Measurements from ENCODE around the gene FBXO22.

FBXO22 gene

GRCh38 chr15:75918135-75918534 lies 14.5 kb downstream of the FBXO22 start:
- in situ Hi-C loops (cut with MboI; ENCODE audit: low sequenced_read_pairs): no loop called here

DNA sequence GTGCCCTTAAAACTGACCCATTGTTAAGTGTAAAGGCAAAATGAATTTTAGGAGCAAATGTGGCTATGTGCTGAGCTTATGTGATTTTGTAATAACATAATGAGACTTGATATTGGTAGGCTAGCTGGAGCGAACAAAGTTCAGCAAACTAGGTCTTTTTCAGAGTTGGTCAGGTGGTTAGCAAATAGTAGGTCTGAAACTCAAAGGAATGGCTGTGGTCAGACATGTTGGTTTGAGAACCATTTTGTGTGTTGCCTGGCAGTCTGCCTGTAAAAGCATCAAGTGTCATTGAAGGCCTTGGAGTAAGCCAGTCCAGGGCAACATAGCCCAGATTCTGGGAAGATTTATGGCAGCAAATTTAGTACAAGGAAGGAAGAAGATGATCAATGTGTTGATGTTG lies 16.4 kb downstream of the FBXO22 start:
- in situ Hi-C loops (cut with MboI; ENCODE audit: low sequenced_read_pairs): no loop called here

GRCh38 chr15:75921732-75922703 lies 18.3 kb downstream of the FBXO22 start:
- in situ Hi-C loops (cut with MboI; ENCODE audit: low sequenced_read_pairs): no loop called here

DNA sequence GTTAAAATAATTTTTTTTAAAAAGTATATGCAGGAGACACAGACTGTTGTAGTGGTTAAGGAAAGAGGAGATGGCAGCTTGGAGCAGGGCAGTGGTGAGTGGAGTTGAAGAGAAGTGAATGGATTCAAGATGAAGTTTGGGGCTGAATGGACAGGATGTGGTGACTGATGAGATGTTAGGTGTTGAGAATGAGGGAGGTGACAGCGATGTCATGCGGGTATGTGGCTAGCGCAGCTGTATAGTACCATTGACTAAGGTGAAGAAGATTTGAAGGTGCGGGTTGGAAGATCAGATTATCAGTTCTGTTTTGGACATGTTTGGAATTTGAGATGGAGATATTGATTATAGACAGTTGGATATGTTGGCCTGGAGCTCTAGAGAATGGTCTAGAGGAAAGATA lies 20.1 kb downstream of the FBXO22 start:
- in situ Hi-C loops (cut with MboI; ENCODE audit: low sequenced_read_pairs): no loop called here

- in situ Hi-C loops (cut with MboI; ENCODE audit: low sequenced_read_pairs): no loop called here
Observed at GRCh38 chr15:75924576-75924975, 20.9 kb downstream of the FBXO22 start.

GRCh38 chr15:75925440-75925839 lies 21.8 kb downstream of the FBXO22 start:
- in situ Hi-C loops (cut with MboI; ENCODE audit: low sequenced_read_pairs): no loop called here

GRCh38 chr15:75926931-75927330 lies 23.3 kb downstream of the FBXO22 start:
- in situ Hi-C loops (cut with MboI; ENCODE audit: low sequenced_read_pairs): no loop called here

DNA sequence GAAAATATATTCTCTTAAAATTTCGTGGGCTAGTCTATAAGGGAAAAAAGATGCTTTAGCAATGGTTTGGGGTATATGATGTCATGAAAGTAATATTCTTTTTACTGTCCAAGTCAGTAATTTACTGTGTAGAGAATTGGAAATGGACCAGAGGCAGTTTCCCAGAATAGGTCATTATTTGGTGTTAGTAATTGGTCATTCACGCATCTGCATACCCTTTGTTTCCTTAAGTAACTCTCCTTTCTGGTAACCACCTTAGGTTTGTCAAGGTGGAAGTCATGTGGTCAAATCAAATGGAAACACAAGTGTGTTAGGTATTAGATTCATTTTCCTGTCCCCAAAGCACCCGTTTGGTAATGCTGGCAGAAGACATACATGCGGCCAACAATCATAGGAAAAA lies 23.9 kb downstream of the FBXO22 start:
- in situ Hi-C loops (cut with MboI; ENCODE audit: low sequenced_read_pairs): no loop called here

GRCh38 chr15:75928680-75929608 lies 25.3 kb downstream of the FBXO22 start:
- in situ Hi-C loops (cut with MboI; ENCODE audit: low sequenced_read_pairs): no loop called here

GRCh38 chr15:75929799-75930565 lies 26.3 kb downstream of the FBXO22 start:
- in situ Hi-C loops (cut with MboI; ENCODE audit: low sequenced_read_pairs): no loop called here

GRCh38 chr15:75930866-75931265 lies 27.2 kb downstream of the FBXO22 start:
- in situ Hi-C loops (cut with MboI; ENCODE audit: low sequenced_read_pairs): no loop called here

DNA sequence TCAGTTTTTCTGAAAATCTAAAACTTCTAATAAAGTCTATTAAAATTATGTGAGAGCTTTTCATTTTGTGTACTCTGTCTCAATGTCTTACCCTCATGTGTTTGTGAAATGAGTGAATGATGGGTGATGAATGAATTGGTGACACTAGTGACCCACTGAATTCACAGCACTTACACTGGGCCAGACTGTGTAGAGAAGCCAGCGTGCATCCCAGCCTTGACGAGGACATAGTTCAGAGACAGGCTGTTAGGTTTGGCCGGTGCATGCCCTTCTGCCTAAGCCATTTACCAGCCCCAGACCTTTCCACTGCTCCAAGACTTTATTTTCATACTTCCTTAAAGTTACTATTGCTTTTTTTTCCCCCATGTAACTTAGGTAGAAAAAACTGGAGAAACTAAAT lies 38.8 kb downstream of the FBXO22 start:
- in situ Hi-C loops (cut with MboI; ENCODE audit: low sequenced_read_pairs): no loop called here

GRCh38 chr15:75943246-75943645 lies 39.6 kb downstream of the FBXO22 start:
- in situ Hi-C loops (cut with MboI; ENCODE audit: low sequenced_read_pairs): no loop called here

GRCh38 chr15:75943713-75944215 lies 40.1 kb downstream of the FBXO22 start:
- in situ Hi-C loops (cut with MboI; ENCODE audit: low sequenced_read_pairs): no loop called here

DNA sequence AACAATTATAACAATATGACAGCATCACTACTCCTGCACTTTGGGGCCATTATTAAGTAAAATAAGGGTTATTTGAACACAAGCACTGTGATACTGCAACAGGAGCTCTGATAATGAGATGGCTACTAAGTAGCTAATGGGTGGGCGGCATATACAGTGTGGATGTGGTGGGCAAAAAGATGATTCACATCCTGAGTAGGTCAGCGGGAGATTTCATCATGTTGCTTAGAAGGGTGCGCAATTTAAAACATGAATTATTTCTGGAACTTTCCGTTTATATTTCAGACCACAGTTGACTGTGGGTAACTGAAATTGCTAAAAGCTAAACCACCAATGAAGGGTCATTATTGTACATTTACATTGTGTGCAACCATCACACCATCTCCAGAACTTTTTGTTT lies 42.3 kb downstream of the FBXO22 start:
- in situ Hi-C loops (cut with MboI; ENCODE audit: low sequenced_read_pairs): no loop called here

- in situ Hi-C loops (cut with MboI; ENCODE audit: low sequenced_read_pairs): no loop called here
Observed at GRCh38 chr15:75947092-75947491, 43.4 kb downstream of the FBXO22 start.

DNA sequence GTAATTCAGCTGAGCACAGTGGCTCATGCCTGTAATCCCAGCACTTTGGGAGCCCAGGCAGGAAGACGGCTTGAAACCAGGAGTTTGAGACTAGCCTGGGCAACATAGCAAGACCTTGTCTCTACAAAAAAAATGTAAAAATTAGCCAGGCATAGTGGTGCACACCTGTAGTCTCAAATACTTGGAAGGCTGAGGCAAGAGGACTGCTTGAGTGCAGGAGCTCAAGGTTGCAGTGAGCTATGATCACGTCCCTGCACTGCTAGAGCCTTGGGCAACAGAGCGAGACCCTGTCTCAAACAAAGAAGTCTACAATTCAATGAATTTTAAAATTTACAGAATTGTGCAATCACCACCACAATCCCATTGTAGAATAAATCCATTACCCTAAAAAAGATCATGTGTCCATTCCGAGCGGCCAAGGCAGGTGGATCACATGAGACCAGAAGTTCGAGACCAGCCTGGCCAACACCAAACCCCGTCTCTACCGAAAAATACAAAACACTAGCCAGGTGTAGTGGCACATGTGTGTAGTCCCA lies 45.2 kb downstream of the FBXO22 start:
- in situ Hi-C loops (cut with MboI; ENCODE audit: low sequenced_read_pairs): no loop called here

DNA sequence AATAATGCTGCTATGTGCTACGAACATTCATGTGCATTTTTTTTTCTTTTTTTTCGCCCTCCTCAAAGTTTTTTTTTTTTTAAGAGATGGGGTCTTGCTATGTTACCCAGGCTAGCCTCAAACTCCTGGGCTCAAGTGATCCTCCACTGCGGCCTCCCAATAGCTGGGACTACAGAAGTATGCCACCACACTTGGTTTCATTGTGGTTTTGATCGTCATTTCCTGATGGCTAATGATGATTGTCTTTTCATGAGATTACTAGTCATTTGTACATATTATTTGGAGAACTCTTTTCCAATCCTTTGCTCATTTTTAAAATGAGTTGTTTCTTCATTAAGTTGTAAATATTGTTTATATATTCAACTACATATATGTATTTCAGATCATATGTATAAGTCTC lies 48.8 kb downstream of the FBXO22 start:
- in situ Hi-C loops (cut with MboI; ENCODE audit: low sequenced_read_pairs): no loop called here

GRCh38 chr15:75955720-75956119 lies 52.0 kb downstream of the FBXO22 start:
- in situ Hi-C loops (cut with MboI; ENCODE audit: low sequenced_read_pairs): no loop called here

- in situ Hi-C loops (cut with MboI; ENCODE audit: low sequenced_read_pairs): no loop called here
Observed at GRCh38 chr15:75961331-75961730, 57.7 kb downstream of the FBXO22 start.
